Smooth muscle cell (in vitro differentiated cells): ENCODE measurements around the gene KCNIP3. TPM values are rescaled to one million over a fixed set of nuclear protein-coding genes. Genes with fewer than 3 reads are reported as not detected.

Experiments used
- DNase-seq: peaks from one replicate; lab custom pipeline; 2025; ENCODE audit not compliant: unreplicated experiment; lab: John Stamatoyannopoulos, UW
- H2AFZ ChIP-seq: fragments of 200-600 bp; sonication (generic); 2 replicates; pipeline ENCODE4 v1.6.0; 2016; ENCODE audit warnings: antibody characterized with exemption, low read depth, mild to moderate bottlenecking
- H3F3A ChIP-seq: fragments of 200-600 bp; sonication (generic); 2 replicates; pipeline ENCODE4 v1.6.0; 2017; ENCODE audit warnings: antibody characterized with exemption, low read depth
- H3K27ac ChIP-seq: fragments of 200-600 bp; sonication (generic); 2 replicates; pipeline ENCODE4 v1.5.1; 2016; ENCODE audit warnings: low read depth, mild to moderate bottlenecking
- H3K27me3 ChIP-seq: fragments of 200-600 bp; sonication (generic); 2 replicates; pipeline ENCODE4 v1.6.1; 2016; ENCODE audit warnings: low read depth, mild to moderate bottlenecking
- H3K36me3 ChIP-seq: fragments of 200-600 bp; sonication (generic); 2 replicates; pipeline ENCODE4 v1.5.1; 2016; ENCODE audit warnings: low read depth
- H3K4me1 ChIP-seq: fragments of 200-600 bp; sonication (generic); 2 replicates; pipeline ENCODE4 v1.5.1; 2016; ENCODE audit warnings: low read depth
- H3K4me2 ChIP-seq: fragments of 200-600 bp; sonication (generic); 2 replicates; pipeline ENCODE4 v1.6.0; 2016; ENCODE audit warnings: mild to moderate bottlenecking
- H3K4me3 ChIP-seq: fragments of 200-600 bp; sonication (generic); 2 replicates; pipeline ENCODE4 v1.5.1; 2016; ENCODE audit warnings: mild to moderate bottlenecking
- H3K79me2 ChIP-seq: fragments of 200-600 bp; sonication (generic); 2 replicates; pipeline ENCODE4 v1.6.0; 2016; ENCODE audit warnings: low read depth, mild to moderate bottlenecking
- H3K9ac ChIP-seq: fragments of 200-600 bp; sonication (generic); 2 replicates; pipeline ENCODE4 v1.6.0; 2016; ENCODE audit warnings: low read depth
- H3K9me3 ChIP-seq: fragments of 200-600 bp; sonication (generic); replicated peaks from 2 replicates; pipeline ENCODE4 v1.5.1; 2016; ENCODE audit warnings: low read depth
- H4K20me1 ChIP-seq: fragments of 200-600 bp; sonication (generic); 2 replicates; pipeline ENCODE4 v1.6.0; 2016; ENCODE audit warnings: low read depth
- WGBS: methylation state at CpG from one replicate; pipeline ENCODE4 v1.1.7; 2016; ENCODE audit warnings: low lambda C conversion rate; 5-methylcytosine and 5-hydroxymethylcytosine counted together
- polyA plus RNA-seq: library from polyadenylated mRNA; unstranded; fragments of >200 nt; fragmentation: Nextera tagmentation; extraction: Ambion mirVana; gene quantifications from 2 replicates; pipeline ENCODE4 v1.2.1, GENCODE V29; 2016
- total RNA-seq: library from RNA; depleted of rRNA; stranded (reverse); fragments of >200 nt; gene quantifications from 2 replicates; pipeline ENCODE4 v1.2.3, GENCODE V29; 2014
- TF ChIP-seq, protein P1 (sequence below): fragments of 200-600 bp; sonication (generic); IDR thresholded peaks from 2 replicates; pipeline ENCODE4 v1.5.1; 2017; ENCODE audit warnings: borderline replicate concordance, mild to moderate bottlenecking, antibody characterized with exemption; ENCODE audit not compliant: insufficient read depth, poor library complexity, severe bottlenecking

The KCNIP3 gene
- total and polyA plus RNA-seq, 2 experiments from 2014 or later = 1.1 to 7.6 TPM

DNA sequence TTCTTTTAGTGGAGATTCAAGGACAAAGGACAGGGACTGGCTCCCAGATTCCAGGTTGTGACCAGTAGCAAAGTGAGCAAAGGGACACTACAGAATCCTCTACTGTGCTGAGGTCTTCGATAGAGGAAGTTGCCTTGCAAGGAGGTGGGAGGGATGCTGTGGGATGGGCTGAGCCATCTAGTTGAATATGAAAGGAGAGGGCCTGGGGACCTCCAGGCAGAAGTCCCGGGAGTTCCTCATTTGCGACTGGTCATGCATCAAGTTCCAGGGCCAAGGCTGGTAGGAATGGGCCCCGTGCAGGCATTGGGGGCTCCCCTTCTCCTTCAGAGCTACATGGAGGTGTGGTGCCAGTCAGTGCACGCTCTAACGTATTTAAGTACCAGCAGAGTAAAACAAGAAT is 35.5 kb upstream of the KCNIP3 start:
- no peaks in the 10 kb centered on the region for H3K79me2 ChIP-seq
- no peaks in the 10 kb centered on the region for H3K9me3 ChIP-seq
- no peak overlapping the region for H3K27ac ChIP-seq
- DNase-seq = no peak
- H4K20me1 ChIP-seq = no peaks in the 10 kb centered on the region
- WGBS = 83% methylated on average over 6 of the region's 6 CpGs
- H3K27me3 ChIP-seq = no peaks in the 10 kb centered on the region
- no peak overlapping the region for H3K9ac ChIP-seq
- no peak overlapping the region for H3K4me2 ChIP-seq
- H3K36me3 ChIP-seq = no peaks in the 10 kb centered on the region
- no peak overlapping the region for H3K4me3 ChIP-seq
- no peak overlapping the region for H2AFZ ChIP-seq
- no peaks in the 10 kb centered on the region for H3K4me1 ChIP-seq
- H3F3A ChIP-seq = no peaks in the 10 kb centered on the region
- TF ChIP-seq, protein P1, sequence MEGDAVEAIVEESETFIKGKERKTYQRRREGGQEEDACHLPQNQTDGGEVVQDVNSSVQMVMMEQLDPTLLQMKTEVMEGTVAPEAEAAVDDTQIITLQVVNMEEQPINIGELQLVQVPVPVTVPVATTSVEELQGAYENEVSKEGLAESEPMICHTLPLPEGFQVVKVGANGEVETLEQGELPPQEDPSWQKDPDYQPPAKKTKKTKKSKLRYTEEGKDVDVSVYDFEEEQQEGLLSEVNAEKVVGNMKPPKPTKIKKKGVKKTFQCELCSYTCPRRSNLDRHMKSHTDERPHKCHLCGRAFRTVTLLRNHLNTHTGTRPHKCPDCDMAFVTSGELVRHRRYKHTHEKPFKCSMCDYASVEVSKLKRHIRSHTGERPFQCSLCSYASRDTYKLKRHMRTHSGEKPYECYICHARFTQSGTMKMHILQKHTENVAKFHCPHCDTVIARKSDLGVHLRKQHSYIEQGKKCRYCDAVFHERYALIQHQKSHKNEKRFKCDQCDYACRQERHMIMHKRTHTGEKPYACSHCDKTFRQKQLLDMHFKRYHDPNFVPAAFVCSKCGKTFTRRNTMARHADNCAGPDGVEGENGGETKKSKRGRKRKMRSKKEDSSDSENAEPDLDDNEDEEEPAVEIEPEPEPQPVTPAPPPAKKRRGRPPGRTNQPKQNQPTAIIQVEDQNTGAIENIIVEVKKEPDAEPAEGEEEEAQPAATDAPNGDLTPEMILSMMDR = no peak

DNA sequence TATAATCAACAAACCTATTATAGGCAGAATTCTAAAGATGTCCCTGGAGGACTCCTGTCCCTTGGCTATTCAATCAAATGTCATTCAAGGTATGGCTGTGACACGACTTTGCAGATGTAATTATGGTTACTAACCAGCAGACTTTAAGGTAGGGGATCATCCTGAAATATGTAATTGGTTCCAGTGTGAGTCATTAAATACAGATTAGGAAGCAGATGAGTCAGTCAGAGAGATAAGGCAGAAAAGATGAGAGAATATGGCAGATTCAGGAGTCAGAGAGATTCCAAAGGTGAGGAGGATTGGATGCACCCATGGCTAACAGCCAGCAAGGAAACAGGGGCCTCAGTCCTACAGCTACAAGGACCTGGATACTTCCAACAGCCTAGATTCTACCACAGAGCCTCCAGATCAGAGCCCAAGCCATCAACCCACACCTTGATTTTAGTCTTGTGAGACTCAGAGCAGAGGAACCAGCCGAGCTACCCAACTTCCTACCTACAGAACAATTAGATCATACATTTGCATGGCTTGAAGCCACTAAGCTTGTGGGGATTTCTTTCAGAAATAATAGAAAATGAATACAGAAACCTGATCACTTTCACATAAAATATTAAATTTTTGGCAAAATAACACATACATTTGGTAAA is 34.1 kb upstream of the KCNIP3 start:
- TF ChIP-seq, protein P1 = no peak
- no peak overlapping the region for H2AFZ ChIP-seq
- 61% methylated on average over 2 of the region's 2 CpGs for WGBS
- no peaks in the 10 kb centered on the region for H3K36me3 ChIP-seq
- H3K27me3 ChIP-seq = no peaks in the 10 kb centered on the region
- no peak for DNase-seq
- no peaks in the 10 kb centered on the region for H4K20me1 ChIP-seq
- H3F3A ChIP-seq = no peaks in the 10 kb centered on the region
- H3K9ac ChIP-seq = no peak overlapping the region
- H3K79me2 ChIP-seq = no peaks in the 10 kb centered on the region
- no peak overlapping the region for H3K4me3 ChIP-seq
- H3K9me3 ChIP-seq = no peaks in the 10 kb centered on the region
- no peak overlapping the region for H3K27ac ChIP-seq
- no peak overlapping the region for H3K4me2 ChIP-seq
- H3K4me1 ChIP-seq = no peaks in the 10 kb centered on the region

DNA sequence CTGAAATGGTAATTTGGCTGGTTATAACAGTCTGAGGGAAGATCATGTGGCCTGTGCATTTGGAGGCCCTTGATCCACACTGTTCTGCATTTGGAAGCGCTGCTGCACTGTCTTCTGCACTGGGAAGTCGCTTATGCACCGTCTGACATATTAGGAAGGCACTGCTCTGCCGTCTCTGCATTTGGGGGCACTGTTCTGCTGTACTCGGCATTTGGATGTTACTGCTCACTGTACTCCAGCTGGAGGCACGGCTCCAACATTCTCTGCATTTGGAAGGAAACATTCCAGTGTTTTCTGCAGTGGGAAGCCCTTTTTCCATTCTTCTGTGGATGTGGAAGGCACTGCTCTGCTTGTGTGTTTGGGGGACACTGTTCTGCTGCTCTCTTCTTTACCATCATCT is 32.5 kb upstream of the KCNIP3 start:
- Histone ChIP-seq H3K27ac (no peak overlapping the region), H2AFZ (no peak overlapping the region), H3K4me3 (no peak overlapping the region), H3K9me3 (no peaks in the 10 kb centered on the region), H3K36me3 (no peaks in the 10 kb centered on the region), H4K20me1 (no peaks in the 10 kb centered on the region), H3K4me1 (no peaks in the 10 kb centered on the region), H3K4me2 (no peak overlapping the region), H3K79me2 (no peaks in the 10 kb centered on the region), H3K9ac (no peak overlapping the region), H3F3A (no peaks in the 10 kb centered on the region), H3K27me3 (no peaks in the 10 kb centered on the region)
- TF ChIP-seq, protein P1 = no peak
- no peak for DNase-seq
- WGBS = 66% methylated on average over 6 of the region's 6 CpGs

DNA sequence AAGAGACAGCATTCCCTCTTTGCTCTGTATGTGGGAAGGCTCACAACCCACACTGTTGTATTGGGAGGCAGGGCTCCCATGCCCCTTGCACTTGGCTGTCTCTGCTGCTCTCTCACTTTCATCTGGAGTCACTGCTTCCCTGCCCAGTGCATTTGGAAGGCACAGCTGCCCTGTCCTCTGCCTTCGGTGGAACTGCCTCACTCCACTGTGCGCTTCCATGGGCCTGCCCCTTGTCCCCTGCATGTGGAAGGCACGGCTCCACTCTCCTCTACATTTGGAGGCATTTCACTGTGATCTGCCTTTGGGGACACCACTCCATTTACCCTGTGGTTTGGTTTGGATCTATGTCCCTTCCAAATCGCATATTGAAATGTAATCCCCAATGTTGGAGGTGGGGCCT is 32.0 kb upstream of the KCNIP3 start:
- TF ChIP-seq, protein P1 = no peak
- Histone ChIP-seq H4K20me1 (no peaks in the 10 kb centered on the region), H3F3A (no peaks in the 10 kb centered on the region), H3K4me1 (no peaks in the 10 kb centered on the region), H3K36me3 (no peaks in the 10 kb centered on the region), H3K4me2 (no peak overlapping the region), H2AFZ (no peak overlapping the region), H3K79me2 (no peaks in the 10 kb centered on the region), H3K4me3 (no peak overlapping the region), H3K9ac (no peak overlapping the region), H3K9me3 (no peaks in the 10 kb centered on the region), H3K27ac (no peak overlapping the region), H3K27me3 (no peaks in the 10 kb centered on the region)
- 84% methylated on average over 4 of the region's 4 CpGs for WGBS
- no peak for DNase-seq
